Upper lobe of left lung (tissue), 6 donors: Measurements from ENCODE around the gene CACNA1D. TPM values are rescaled to one million over a fixed set of nuclear protein-coding genes. Genes with fewer than 3 reads are reported as not detected.

ENCODE experiments used
- ATAC-seq, 2 donors: fragments of 200-7000 bp; cut with Tn5 transposase; one replicate each; pipeline ENCODE4 v1.9.1; 2022; ENCODE audit warnings: mild to moderate bottlenecking in 2 of 2, moderate library complexity in 2 of 2; ENCODE audit not compliant: low FRiP score in 2 of 2
- DNase-seq, 2 donors: peaks; one replicate each; pipeline ENCODE4 v3.0.0-alpha.2; 2019 to 2020
- H3K27ac ChIP-seq, 4 donors: fragments of 200-600 bp; sonication (generic); one replicate each; pipeline ENCODE4 v1.5.1; 2016 to 2019
- H3K27me3 ChIP-seq, 4 donors: fragments of 200-600 bp; sonication (generic); one replicate each; pipeline ENCODE4 v1.5.1; 2017 to 2019
- H3K36me3 ChIP-seq, 4 donors: fragments of 200-600 bp; sonication (generic); one replicate each; pipeline ENCODE4 v1.5.1; 2016 to 2019
- H3K4me1 ChIP-seq, 4 donors: fragments of 200-600 bp; sonication (generic); one replicate each; pipeline ENCODE4 v1.5.1; 2018 to 2019
- H3K4me3 ChIP-seq, 4 donors: fragments of 200-600 bp; sonication (generic); one replicate each; pipeline ENCODE4 v1.5.1; 2017 to 2019; ENCODE audit warnings: mild to moderate bottlenecking in 2 of 4, moderate library complexity in 1 of 4
- H3K9me3 ChIP-seq, 4 donors: fragments of 200-600 bp; sonication (generic); one replicate each; pipeline ENCODE4 v1.5.1; 2018 to 2019
- EP300 ChIP-seq, 4 donors: sonication (generic); formaldehyde crosslinking; IDR thresholded peaks; one replicate each; pipeline ENCODE4 v1.5.1; 2017; ENCODE audit warnings: antibody characterized with exemption in 4 of 4, control low read depth in 2 of 4
- POLR2A ChIP-seq, 4 donors: fragments of 450-650 bp; IDR thresholded peaks; one replicate each; pipeline ENCODE4 v1.5.1; 2016 to 2017; ENCODE audit warnings: antibody characterized with exemption in 4 of 4, mild to moderate bottlenecking in 2 of 4
- POLR2AphosphoS5 ChIP-seq, 2 donors: sonication (generic); formaldehyde crosslinking; IDR thresholded peaks; one replicate each; pipeline ENCODE4 v1.5.1; 2017; ENCODE audit warnings: antibody characterized with exemption in 2 of 2
- WGBS, 2 donors: methylation state at CpG; one replicate each; pipeline ENCODE4 v1.1.5; 2017 to 2018; 5-methylcytosine and 5-hydroxymethylcytosine counted together
- total RNA-seq, 6 donors: library from RNA; depleted of rRNA in 4 of 6; stranded (reverse); fragments of >200 nt in 4 of 6; gene quantifications; one replicate each; pipeline versions ENCODE4 v1.1.0 to v1.2.1, GENCODE V29; 2016 to 2021
- TF ChIP-seq, protein P1 (sequence below), 6 experiments: fragments of 450-650 bp in 4 of 6; fragments of 200-600 bp in 2 of 6; sonication (generic) in 2 of 6; IDR thresholded peaks; one replicate each; pipeline ENCODE4 v1.5.1; 2016 to 2019; ENCODE audit warnings: antibody characterized with exemption in 6 of 6
- donor health status: DM: no; HTN: no; CAD: no; lungs with moderate emphysema.
- donor health status: DM: no; HTN: yes; CAD: no; lungs with severe emphysema.

CACNA1D gene
- total RNA-seq, 6 donors from 2014 or later = 17.2 to 221 (median 30.2) TPM

DNA sequence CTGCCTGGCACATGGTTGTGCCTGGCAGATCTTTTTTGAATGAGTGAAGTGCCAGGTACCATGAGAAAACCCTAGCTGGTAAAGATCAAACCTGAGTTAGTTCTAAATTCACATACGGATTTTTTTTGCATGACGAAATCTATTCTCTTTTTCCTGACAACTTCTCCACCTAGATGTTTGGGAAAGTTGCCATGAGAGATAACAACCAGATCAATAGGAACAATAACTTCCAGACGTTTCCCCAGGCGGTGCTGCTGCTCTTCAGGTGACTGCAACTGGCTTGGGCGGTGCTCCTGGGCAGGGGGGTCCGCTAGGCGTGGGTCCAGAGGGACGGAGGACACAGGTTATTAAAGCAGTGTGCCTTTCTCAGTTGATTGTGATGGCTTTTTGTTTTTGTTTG, 280.0 kb downstream of the CACNA1D start:
- TF ChIP-seq, protein P1, sequence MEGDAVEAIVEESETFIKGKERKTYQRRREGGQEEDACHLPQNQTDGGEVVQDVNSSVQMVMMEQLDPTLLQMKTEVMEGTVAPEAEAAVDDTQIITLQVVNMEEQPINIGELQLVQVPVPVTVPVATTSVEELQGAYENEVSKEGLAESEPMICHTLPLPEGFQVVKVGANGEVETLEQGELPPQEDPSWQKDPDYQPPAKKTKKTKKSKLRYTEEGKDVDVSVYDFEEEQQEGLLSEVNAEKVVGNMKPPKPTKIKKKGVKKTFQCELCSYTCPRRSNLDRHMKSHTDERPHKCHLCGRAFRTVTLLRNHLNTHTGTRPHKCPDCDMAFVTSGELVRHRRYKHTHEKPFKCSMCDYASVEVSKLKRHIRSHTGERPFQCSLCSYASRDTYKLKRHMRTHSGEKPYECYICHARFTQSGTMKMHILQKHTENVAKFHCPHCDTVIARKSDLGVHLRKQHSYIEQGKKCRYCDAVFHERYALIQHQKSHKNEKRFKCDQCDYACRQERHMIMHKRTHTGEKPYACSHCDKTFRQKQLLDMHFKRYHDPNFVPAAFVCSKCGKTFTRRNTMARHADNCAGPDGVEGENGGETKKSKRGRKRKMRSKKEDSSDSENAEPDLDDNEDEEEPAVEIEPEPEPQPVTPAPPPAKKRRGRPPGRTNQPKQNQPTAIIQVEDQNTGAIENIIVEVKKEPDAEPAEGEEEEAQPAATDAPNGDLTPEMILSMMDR (IDR thresholded peaks at IDR 0.05) = no peak
- TF ChIP-seq EP300 (IDR thresholded peaks at IDR 0.05) = no peak
- TF ChIP-seq POLR2AphosphoS5 (IDR thresholded peaks at IDR 0.05) = no peak
- no peak for TF ChIP-seq POLR2A (IDR thresholded peaks at IDR 0.05)
- Histone ChIP-seq H3K4me1 (peaks cover 5 to 30% (median 19%) of the 10 kb centered on the region in 4 donors), H3K4me3 (no peak overlapping the region), H3K36me3 (no peaks in the 10 kb centered on the region), H3K9me3 (no peaks in the 10 kb centered on the region), H3K27ac (no peak overlapping the region), H3K27me3 (no peaks in the 10 kb centered on the region)
- ATAC-seq (no peak), DNase-seq (peak in 1 of 2 donors; percentile 38)
- WGBS, 2 donors = 67 to 78% methylated on average over 8 of the region's 8 CpGs

DNA sequence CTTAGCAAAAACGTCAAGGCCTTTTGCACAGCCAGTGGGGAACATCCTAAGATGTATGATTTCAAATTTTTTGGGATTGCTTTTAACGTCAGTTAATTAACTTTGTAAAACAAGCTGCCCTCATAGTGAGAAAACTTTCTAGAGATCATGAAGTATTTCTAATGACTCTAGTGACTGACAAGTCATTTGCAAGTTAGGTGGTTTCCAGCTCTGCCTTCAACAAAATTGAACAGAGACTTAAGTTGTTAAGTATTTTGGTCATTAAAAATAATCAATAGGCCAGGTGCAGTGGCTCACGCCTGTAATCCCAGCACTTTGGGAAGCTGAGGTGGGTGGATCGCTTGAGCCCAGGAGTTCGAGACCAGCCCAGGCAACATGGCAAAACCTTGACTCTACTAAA, 280.6 kb downstream of the CACNA1D start:
- ATAC-seq (no peak), DNase-seq (no peak)
- TF ChIP-seq POLR2AphosphoS5 (IDR thresholded peaks at IDR 0.05) (no peak), POLR2A (IDR thresholded peaks at IDR 0.05) (no peak), EP300 (IDR thresholded peaks at IDR 0.05) (no peak)
- TF ChIP-seq, protein P1 (IDR thresholded peaks at IDR 0.05) = no peak
- H3K27me3 ChIP-seq = no peaks in the 10 kb centered on the region
- H3K36me3 ChIP-seq = no peaks in the 10 kb centered on the region
- H3K4me3 ChIP-seq = no peak overlapping the region
- 87 to 89% methylated on average over 5 of the region's 5 CpGs for WGBS, 2 donors
- peaks cover 5 to 30% (median 19%) of the 10 kb centered on the region in 4 donors for H3K4me1 ChIP-seq
- no peak overlapping the region for H3K27ac ChIP-seq
- no peaks in the 10 kb centered on the region for H3K9me3 ChIP-seq

DNA sequence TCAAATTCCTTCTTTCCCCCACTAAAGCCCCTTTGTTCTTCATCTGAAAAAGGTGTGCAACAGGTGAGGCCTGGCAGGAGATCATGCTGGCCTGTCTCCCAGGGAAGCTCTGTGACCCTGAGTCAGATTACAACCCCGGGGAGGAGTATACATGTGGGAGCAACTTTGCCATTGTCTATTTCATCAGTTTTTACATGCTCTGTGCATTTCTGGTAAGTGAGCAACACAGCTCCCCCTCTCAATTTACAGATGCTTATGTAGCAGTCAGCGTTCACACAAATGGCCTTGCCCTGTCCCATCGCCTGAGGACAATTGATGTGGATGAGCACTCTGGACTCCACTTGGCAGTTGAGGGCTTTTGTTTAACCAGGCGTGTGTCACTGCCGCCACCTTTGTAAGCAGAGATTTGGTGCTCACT, 281.4 kb downstream of the CACNA1D start:
- no peaks in the 10 kb centered on the region for H3K9me3 ChIP-seq
- DNase-seq = no peak
- 81% methylated on average over 5 of the region's 5 CpGs for WGBS, 2 donors
- no peak for ATAC-seq
- H3K4me3 ChIP-seq = no peak overlapping the region
- no peak overlapping the region for H3K27ac ChIP-seq
- H3K27me3 ChIP-seq = no peaks in the 10 kb centered on the region
- TF ChIP-seq POLR2AphosphoS5 (IDR thresholded peaks at IDR 0.05) (no peak), POLR2A (IDR thresholded peaks at IDR 0.05) (no peak), EP300 (IDR thresholded peaks at IDR 0.05) (no peak)
- TF ChIP-seq, protein P1 (IDR thresholded peaks at IDR 0.05) = no peak
- H3K4me1 ChIP-seq = peaks cover 5 to 30% (median 19%) of the 10 kb centered on the region in 4 donors
- no peaks in the 10 kb centered on the region for H3K36me3 ChIP-seq

DNA sequence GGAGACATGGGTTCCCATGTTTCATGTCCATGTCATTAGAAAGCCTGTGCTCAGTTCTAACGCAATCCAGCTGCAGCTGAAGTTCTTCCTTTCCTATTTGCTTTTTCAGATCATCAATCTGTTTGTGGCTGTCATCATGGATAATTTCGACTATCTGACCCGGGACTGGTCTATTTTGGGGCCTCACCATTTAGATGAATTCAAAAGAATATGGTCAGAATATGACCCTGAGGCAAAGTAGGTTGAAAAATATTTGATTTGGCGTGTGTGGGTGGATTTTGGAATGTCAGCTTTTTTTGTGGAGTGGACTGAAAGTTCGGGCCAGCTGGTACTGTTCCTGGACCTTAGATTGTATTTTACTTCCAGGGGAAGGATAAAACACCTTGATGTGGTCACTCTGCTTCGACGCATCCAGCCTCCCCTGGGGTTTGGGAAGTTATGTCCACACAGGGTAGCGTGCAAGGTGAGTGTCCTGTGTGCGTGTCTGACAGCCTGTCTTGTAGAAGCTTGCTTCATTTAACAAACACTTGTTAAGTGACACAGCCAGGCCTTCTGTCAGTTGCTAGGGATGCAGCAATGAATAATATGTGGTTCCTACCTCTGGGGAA, 282.2 kb downstream of the CACNA1D start:
- peak in 1 of 2 donors; percentile 10 for ATAC-seq
- TF ChIP-seq EP300 (IDR thresholded peaks at IDR 0.05) = no peak
- TF ChIP-seq, protein P1 (IDR thresholded peaks at IDR 0.05) = no peak
- TF ChIP-seq POLR2A (IDR thresholded peaks at IDR 0.05) = no peak
- TF ChIP-seq POLR2AphosphoS5 (IDR thresholded peaks at IDR 0.05) = no peak
- no peak for DNase-seq
- Histone ChIP-seq H3K9me3 (no peaks in the 10 kb centered on the region), H3K27me3 (no peaks in the 10 kb centered on the region), H3K4me3 (no peak overlapping the region), H3K36me3 (no peaks in the 10 kb centered on the region), H3K4me1 (peaks cover 5 to 30% (median 19%) of the 10 kb centered on the region in 4 donors), H3K27ac (no peak overlapping the region)
- WGBS, 2 donors = 38 to 46% methylated on average over 9 of the region's 9 CpGs

DNA sequence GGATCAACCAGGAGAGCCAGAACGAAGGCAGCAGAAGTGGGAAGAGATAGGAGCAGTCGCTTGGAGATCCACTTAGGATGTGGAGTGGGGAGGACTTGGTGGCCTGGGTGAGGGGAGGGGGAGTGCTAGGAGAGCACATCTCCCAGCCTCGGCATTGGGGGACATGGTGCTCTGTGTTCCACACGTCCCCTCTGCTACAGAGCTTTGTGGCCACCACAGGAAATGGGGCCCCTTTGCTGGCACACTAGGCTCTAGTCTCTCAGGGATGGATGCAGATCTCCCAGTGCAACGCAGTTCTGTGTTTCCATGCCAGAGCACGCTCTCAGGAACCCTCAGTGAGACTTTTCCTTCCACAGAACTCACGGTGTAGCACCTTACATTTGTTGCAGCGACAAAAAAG, 283.1 kb downstream of the CACNA1D start:
- ATAC-seq (no peak), DNase-seq (no peak)
- peaks cover 5 to 30% (median 19%) of the 10 kb centered on the region in 4 donors for H3K4me1 ChIP-seq
- H3K36me3 ChIP-seq = no peaks in the 10 kb centered on the region
- H3K27me3 ChIP-seq = no peaks in the 10 kb centered on the region
- no peak for TF ChIP-seq EP300 (IDR thresholded peaks at IDR 0.05)
- WGBS, 2 donors = 84 to 85% methylated on average over 8 of the region's 8 CpGs
- no peak overlapping the region for H3K27ac ChIP-seq
- H3K9me3 ChIP-seq = no peaks in the 10 kb centered on the region
- H3K4me3 ChIP-seq = no peak overlapping the region
